ENCODE data around the gene PPIL4.
"Not testable (repeated sequence)": the region's sequence is repeated elsewhere in the genome, so short reads cannot be mapped to it uniquely, and the experiment has no call there.

PPIL4 gene

DNA sequence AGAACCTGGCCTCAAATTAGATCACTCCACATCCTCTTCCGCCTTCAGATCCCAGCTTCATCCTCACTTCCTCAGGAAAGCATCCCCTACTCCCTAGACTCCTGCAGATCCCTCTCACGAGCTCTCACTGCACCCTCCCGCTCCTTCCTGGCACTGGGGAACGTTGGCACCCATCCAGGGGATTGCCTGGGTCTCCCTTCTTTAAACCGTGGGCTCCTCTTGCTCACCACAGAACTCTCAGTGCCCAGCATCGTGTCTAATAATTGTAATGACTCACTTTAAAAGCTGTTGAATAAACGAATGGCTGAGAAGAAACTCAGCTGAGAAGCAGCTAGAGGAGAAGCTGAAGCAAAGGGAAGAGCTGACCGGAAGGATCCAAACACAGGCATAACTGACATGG is 81.4 kb downstream of the PPIL4 start:
- Histone ChIP-seq H3K4me1 (ENCODE audit: control insufficient read depth in 2 of 2, insufficient read depth in 2 of 2, low read length in 2 of 2) (no peaks in the 10 kb centered on the region), H3K27me3 (ENCODE audit: control insufficient read depth in 2 of 2, insufficient read depth in 2 of 2, low read length in 2 of 2) (no peaks in the 10 kb centered on the region), H3K9ac (ENCODE audit: low read depth in 1 of 2, low read length in 2 of 2) (no peak overlapping the region), H3K9me3 (ENCODE audit: control insufficient read depth in 2 of 2, low read length in 2 of 2) (no peaks in the 10 kb centered on the region), H3K27ac (ENCODE audit: low read depth in 2 of 2, low read length in 2 of 2) (no peak overlapping the region), H3K36me3 (ENCODE audit: control insufficient read depth in 2 of 2, insufficient read depth in 2 of 2, low read length in 2 of 2) (peaks cover 0 to 2% of the 10 kb centered on the region in 2 donors), H3K4me3 (ENCODE audit: low read length in 2 of 2) (no peak overlapping the region)

DNA sequence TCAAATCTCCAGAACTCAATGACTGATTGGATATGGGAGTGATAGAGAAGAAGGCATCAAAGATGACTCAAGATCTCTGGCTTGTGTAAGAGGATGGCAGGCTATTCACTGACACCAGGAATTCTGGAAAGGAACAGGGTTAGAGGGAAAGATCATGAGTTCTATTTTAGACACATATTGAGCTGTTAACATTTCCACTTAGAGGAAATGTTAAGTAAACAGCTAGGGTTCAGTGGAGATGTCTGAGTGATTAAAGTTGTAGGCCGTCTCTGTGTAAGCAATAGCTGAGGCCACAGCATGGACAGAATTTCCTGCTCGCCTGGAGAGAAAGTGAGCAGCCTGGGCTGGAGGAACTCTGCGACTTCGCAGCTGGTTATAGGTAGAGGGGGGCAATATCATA is 82.1 kb downstream of the PPIL4 start:
- no peak overlapping the region for H3K4me3 ChIP-seq (ENCODE audit: low read length in 2 of 2)
- H3K27me3 ChIP-seq (ENCODE audit: control insufficient read depth in 2 of 2, insufficient read depth in 2 of 2, low read length in 2 of 2) = no peaks in the 10 kb centered on the region
- H3K27ac ChIP-seq (ENCODE audit: low read depth in 2 of 2, low read length in 2 of 2) = no peak overlapping the region
- no peak overlapping the region for H3K9ac ChIP-seq (ENCODE audit: low read depth in 1 of 2, low read length in 2 of 2)
- peaks cover under 1 to 2% of the 10 kb centered on the region in 2 donors for H3K36me3 ChIP-seq (ENCODE audit: control insufficient read depth in 2 of 2, insufficient read depth in 2 of 2, low read length in 2 of 2)
- H3K9me3 ChIP-seq (ENCODE audit: control insufficient read depth in 2 of 2, low read length in 2 of 2) = no peaks in the 10 kb centered on the region
- H3K4me1 ChIP-seq (ENCODE audit: control insufficient read depth in 2 of 2, insufficient read depth in 2 of 2, low read length in 2 of 2) = no peaks in the 10 kb centered on the region

DNA sequence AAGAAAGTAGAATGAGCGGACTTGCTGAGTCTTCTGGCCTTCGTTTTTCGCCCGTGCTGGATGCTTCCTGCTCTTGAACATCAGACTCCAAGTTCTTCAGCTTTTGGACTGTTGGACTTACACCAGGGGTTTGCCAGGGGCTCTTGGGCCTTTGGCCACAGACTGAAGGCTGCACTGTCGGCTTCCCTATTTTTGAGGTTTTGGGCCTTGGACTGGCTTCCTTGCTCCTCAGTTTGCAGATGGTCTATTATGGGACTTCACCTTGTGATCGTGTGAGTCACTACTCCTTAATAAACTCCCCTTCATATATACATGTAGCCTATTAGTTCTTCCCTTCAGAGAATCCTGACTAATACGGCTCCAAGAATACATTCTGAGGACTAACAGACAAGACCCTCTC is 83.1 kb downstream of the PPIL4 start:
- H3K4me3 ChIP-seq (ENCODE audit: low read length in 2 of 2); H3K9ac ChIP-seq (ENCODE audit: low read depth in 1 of 2, low read length in 2 of 2); H3K4me1 ChIP-seq (ENCODE audit: control insufficient read depth in 2 of 2, insufficient read depth in 2 of 2, low read length in 2 of 2); H3K27me3 ChIP-seq (ENCODE audit: control insufficient read depth in 2 of 2, insufficient read depth in 2 of 2, low read length in 2 of 2); H3K27ac ChIP-seq (ENCODE audit: low read depth in 2 of 2, low read length in 2 of 2); H3K9me3 ChIP-seq (ENCODE audit: control insufficient read depth in 2 of 2, low read length in 2 of 2); H3K36me3 ChIP-seq (ENCODE audit: control insufficient read depth in 2 of 2, insufficient read depth in 2 of 2, low read length in 2 of 2): not testable (repeated sequence)

DNA sequence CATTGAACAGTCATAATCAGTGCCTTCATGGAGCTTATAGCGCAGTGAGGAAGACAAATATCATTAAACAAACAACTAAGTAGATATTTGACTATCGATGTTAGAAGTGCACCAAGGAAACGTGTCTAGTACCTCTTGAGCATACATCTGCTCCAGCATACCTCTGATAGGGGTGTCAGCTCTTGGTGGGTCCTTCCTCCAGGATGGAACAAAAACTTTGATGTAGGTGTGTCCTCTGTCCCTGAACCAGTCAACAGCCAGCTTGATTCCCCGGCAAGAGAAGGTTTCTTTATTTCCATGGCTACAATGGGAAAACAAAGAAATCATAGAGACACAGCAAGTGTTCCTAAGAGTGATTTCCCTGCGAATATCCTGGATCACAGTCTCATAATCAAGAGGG is 84.2 kb downstream of the PPIL4 start:
- Histone ChIP-seq H3K9me3 (ENCODE audit: control insufficient read depth in 2 of 2, low read length in 2 of 2) (no peaks in the 10 kb centered on the region), H3K27me3 (ENCODE audit: control insufficient read depth in 2 of 2, insufficient read depth in 2 of 2, low read length in 2 of 2) (no peaks in the 10 kb centered on the region), H3K9ac (ENCODE audit: low read depth in 1 of 2, low read length in 2 of 2) (no peak overlapping the region), H3K36me3 (ENCODE audit: control insufficient read depth in 2 of 2, insufficient read depth in 2 of 2, low read length in 2 of 2) (peaks cover 2 to 7% of the 10 kb centered on the region in 2 donors), H3K4me3 (ENCODE audit: low read length in 2 of 2) (no peak overlapping the region), H3K27ac (ENCODE audit: low read depth in 2 of 2, low read length in 2 of 2) (no peak overlapping the region), H3K4me1 (ENCODE audit: control insufficient read depth in 2 of 2, insufficient read depth in 2 of 2, low read length in 2 of 2) (no peaks in the 10 kb centered on the region)

DNA sequence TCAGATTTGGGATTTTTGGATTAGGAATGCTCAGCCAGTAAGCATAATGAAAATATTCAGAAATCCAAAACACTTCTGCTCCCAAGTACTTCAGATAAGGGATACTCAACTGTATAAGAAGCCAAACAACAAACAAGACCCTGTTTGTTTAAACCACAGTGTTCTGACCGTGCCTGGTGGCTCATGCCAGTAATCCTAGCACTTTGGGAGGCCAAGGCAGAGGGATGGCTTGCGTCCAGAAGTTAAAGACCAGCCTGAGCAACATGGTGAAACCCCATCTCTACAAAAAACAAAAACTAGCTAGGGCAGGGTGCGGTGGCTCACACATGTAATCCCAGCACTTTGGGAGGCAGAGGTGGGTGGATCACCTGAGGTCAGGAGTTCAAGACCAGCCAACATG is 85.6 kb downstream of the PPIL4 start:
- H3K27me3 ChIP-seq (ENCODE audit: control insufficient read depth in 2 of 2, insufficient read depth in 2 of 2, low read length in 2 of 2); H3K36me3 ChIP-seq (ENCODE audit: control insufficient read depth in 2 of 2, insufficient read depth in 2 of 2, low read length in 2 of 2); H3K4me3 ChIP-seq (ENCODE audit: low read length in 2 of 2); H3K9ac ChIP-seq (ENCODE audit: low read depth in 1 of 2, low read length in 2 of 2); H3K4me1 ChIP-seq (ENCODE audit: control insufficient read depth in 2 of 2, insufficient read depth in 2 of 2, low read length in 2 of 2); H3K9me3 ChIP-seq (ENCODE audit: control insufficient read depth in 2 of 2, low read length in 2 of 2); H3K27ac ChIP-seq (ENCODE audit: low read depth in 2 of 2, low read length in 2 of 2): not testable (repeated sequence)

DNA sequence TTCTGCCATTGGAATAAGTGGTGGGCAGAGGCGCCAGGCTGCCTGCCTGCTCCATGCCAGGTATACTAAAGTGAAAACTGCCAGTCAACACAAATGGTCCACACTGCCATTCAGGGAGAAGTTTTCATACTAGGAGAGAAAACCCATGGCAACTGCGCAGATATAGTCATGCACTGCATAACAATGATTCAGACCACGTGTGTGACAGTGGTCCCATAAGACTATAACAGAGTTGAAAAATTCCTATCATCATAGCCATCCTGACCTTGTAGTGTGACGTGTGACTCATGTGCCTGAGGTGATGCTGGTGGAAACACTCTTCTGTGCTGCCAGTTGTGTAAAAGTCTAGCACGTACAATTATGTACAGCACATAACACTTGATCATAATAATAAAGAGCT is 86.1 kb downstream of the PPIL4 start:
- peaks cover 2 to 7% of the 10 kb centered on the region in 2 donors for H3K36me3 ChIP-seq (ENCODE audit: control insufficient read depth in 2 of 2, insufficient read depth in 2 of 2, low read length in 2 of 2)
- no peaks in the 10 kb centered on the region for H3K27me3 ChIP-seq (ENCODE audit: control insufficient read depth in 2 of 2, insufficient read depth in 2 of 2, low read length in 2 of 2)
- H3K4me1 ChIP-seq (ENCODE audit: control insufficient read depth in 2 of 2, insufficient read depth in 2 of 2, low read length in 2 of 2) = peaks cover 5 to 6% of the 10 kb centered on the region in 2 donors
- no peak overlapping the region for H3K9ac ChIP-seq (ENCODE audit: low read depth in 1 of 2, low read length in 2 of 2)
- H3K9me3 ChIP-seq (ENCODE audit: control insufficient read depth in 2 of 2, low read length in 2 of 2) = no peaks in the 10 kb centered on the region
- H3K4me3 ChIP-seq (ENCODE audit: low read length in 2 of 2) = no peak overlapping the region
- no peak overlapping the region for H3K27ac ChIP-seq (ENCODE audit: low read depth in 2 of 2, low read length in 2 of 2)

DNA sequence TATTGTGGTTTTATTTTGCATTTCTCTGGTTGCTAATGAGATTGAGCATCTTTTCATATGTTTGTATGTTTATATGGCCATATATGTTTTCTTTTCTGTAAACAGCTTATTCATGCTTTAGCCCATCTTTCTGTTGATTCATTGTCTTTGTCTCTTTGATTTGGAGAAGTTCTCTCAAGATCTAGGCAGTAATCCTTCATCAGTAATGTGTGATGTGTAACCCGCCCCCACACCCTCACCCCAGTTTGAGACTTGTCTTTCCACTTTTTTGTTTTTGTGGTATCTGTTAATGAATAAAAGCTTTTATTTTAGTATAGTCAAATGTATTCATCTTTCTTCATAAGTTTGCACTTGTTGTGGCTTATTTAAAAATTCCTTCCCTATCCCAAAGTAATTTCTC is 87.0 kb downstream of the PPIL4 start:
- no peak overlapping the region for H3K4me3 ChIP-seq (ENCODE audit: low read length in 2 of 2)
- peaks cover 14 to 16% of the 10 kb centered on the region in 2 donors for H3K4me1 ChIP-seq (ENCODE audit: control insufficient read depth in 2 of 2, insufficient read depth in 2 of 2, low read length in 2 of 2)
- no peaks in the 10 kb centered on the region for H3K9me3 ChIP-seq (ENCODE audit: control insufficient read depth in 2 of 2, low read length in 2 of 2)
- H3K27ac ChIP-seq (ENCODE audit: low read depth in 2 of 2, low read length in 2 of 2) = no peak overlapping the region
- H3K27me3 ChIP-seq (ENCODE audit: control insufficient read depth in 2 of 2, insufficient read depth in 2 of 2, low read length in 2 of 2) = no peaks in the 10 kb centered on the region
- peaks cover 2 to 7% of the 10 kb centered on the region in 2 donors for H3K36me3 ChIP-seq (ENCODE audit: control insufficient read depth in 2 of 2, insufficient read depth in 2 of 2, low read length in 2 of 2)
- H3K9ac ChIP-seq (ENCODE audit: low read depth in 1 of 2, low read length in 2 of 2) = no peak overlapping the region

DNA sequence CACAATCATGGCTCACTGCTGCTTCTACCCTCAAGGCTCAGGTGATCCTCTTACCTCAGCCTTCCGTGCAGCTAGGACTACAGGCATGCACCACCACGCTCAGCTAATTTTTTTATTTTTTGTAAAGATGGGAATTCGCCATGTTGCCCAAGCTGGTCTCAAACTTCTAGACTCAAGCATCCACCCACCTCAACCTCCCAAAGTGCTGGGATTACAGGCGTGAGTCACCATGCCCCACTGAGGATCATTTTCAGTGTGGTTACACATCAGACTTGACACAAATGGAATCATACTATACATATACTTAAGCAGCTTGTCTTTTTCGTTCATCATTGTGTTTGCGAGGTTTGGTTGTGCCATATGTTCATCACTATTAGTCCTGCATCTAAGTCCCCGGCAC is 87.6 kb downstream of the PPIL4 start:
- H3K9me3 ChIP-seq (ENCODE audit: control insufficient read depth in 2 of 2, low read length in 2 of 2) = no peaks in the 10 kb centered on the region
- no peak overlapping the region for H3K27ac ChIP-seq (ENCODE audit: low read depth in 2 of 2, low read length in 2 of 2)
- no peak overlapping the region for H3K4me3 ChIP-seq (ENCODE audit: low read length in 2 of 2)
- no peaks in the 10 kb centered on the region for H3K27me3 ChIP-seq (ENCODE audit: control insufficient read depth in 2 of 2, insufficient read depth in 2 of 2, low read length in 2 of 2)
- H3K9ac ChIP-seq (ENCODE audit: low read depth in 1 of 2, low read length in 2 of 2) = no peak overlapping the region
- peaks cover 20% of the 10 kb centered on the region in 2 donors for H3K4me1 ChIP-seq (ENCODE audit: control insufficient read depth in 2 of 2, insufficient read depth in 2 of 2, low read length in 2 of 2)
- peaks cover 2 to 7% of the 10 kb centered on the region in 2 donors for H3K36me3 ChIP-seq (ENCODE audit: control insufficient read depth in 2 of 2, insufficient read depth in 2 of 2, low read length in 2 of 2)

DNA sequence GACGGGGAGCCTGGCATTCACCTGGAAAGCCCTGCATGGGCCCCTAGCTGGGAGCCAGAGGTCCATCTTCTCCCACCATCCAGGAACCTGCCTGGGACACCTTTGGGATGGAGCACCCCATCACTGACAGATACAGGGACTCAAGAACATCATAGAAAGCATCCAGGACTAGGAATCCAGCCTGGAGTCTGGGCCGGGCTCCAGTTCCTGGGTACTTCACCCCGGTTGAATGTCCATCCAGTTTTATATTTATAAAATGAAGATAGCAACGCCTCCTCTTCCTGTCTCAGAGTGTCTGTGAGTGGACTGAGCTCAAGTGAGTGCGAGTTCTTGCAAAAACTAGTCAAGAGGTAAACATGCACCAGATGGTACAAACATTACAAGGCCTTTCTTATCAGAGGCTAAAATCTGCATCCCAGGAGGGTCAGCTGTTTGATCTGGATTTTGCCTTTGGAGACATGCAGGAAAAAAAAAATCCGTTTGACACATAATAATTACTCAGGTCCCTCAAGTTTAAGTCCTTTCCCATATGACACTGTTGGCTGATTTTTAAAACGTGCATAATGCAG is 88.4 kb downstream of the PPIL4 start:
- Histone ChIP-seq H3K9me3 (ENCODE audit: control insufficient read depth in 2 of 2, low read length in 2 of 2) (no peaks in the 10 kb centered on the region), H3K27me3 (ENCODE audit: control insufficient read depth in 2 of 2, insufficient read depth in 2 of 2, low read length in 2 of 2) (no peaks in the 10 kb centered on the region), H3K4me3 (ENCODE audit: low read length in 2 of 2) (no peak overlapping the region), H3K36me3 (ENCODE audit: control insufficient read depth in 2 of 2, insufficient read depth in 2 of 2, low read length in 2 of 2) (peaks cover 2 to 7% of the 10 kb centered on the region in 2 donors), H3K9ac (ENCODE audit: low read depth in 1 of 2, low read length in 2 of 2) (no peak overlapping the region), H3K4me1 (ENCODE audit: control insufficient read depth in 2 of 2, insufficient read depth in 2 of 2, low read length in 2 of 2) (peaks cover 22 to 28% of the 10 kb centered on the region in 2 donors), H3K27ac (ENCODE audit: low read depth in 2 of 2, low read length in 2 of 2) (no peak overlapping the region)

DNA sequence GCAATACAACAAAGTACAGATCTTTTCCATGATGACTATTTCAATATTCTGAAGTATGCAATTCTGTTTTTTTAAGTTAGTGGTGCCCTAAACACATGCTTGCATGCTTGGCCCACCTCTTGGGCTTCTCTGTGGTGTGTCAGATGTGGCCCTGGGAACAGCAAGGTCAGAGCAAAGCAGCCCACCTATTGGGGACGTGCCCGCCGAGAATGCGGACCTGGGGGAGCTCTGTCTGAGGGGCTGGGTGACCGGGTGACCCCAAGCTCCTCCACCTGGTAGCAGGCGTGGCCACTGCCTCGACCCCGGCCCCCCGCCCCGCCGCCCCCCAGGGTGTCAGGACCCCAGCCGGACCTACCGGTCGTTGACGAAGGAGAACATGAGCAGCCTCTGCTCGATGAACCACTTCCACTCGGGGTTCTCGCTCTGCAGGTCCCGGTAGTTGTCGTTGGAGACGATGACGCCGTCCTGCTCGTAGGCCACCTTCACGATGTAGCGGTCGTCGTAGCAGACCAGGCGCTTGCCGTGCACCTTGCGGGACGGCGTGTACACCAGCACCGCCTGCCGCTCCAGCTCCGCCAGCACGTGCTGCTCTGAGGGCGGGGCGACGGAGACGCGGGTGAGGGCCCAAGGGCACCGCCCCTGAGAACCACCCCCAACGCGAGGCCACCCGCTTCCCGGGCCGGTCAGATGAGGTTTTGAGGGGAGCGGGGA is 89.4 kb downstream of the PPIL4 start:
- no peak overlapping the region for H3K9ac ChIP-seq (ENCODE audit: low read depth in 1 of 2, low read length in 2 of 2)
- no peak overlapping the region for H3K27ac ChIP-seq (ENCODE audit: low read depth in 2 of 2, low read length in 2 of 2)
- peaks cover 1 to 7% of the 10 kb centered on the region in 2 donors for H3K36me3 ChIP-seq (ENCODE audit: control insufficient read depth in 2 of 2, insufficient read depth in 2 of 2, low read length in 2 of 2)
- H3K4me3 ChIP-seq (ENCODE audit: low read length in 2 of 2) = no peak overlapping the region
- H3K9me3 ChIP-seq (ENCODE audit: control insufficient read depth in 2 of 2, low read length in 2 of 2) = no peaks in the 10 kb centered on the region
- peaks cover 31 to 37% of the 10 kb centered on the region in 2 donors for H3K4me1 ChIP-seq (ENCODE audit: control insufficient read depth in 2 of 2, insufficient read depth in 2 of 2, low read length in 2 of 2)
- H3K27me3 ChIP-seq (ENCODE audit: control insufficient read depth in 2 of 2, insufficient read depth in 2 of 2, low read length in 2 of 2) = no peaks in the 10 kb centered on the region
